ENCODE results near the gene ATMIN. TPM values are rescaled to one million over a fixed set of nuclear protein-coding genes. Genes with fewer than 3 reads are reported as not detected.

Gene ATMIN
- total and polyA plus RNA-seq, 2 experiments from 2014 or later, result 9.8 to 41.7 TPM

DNA sequence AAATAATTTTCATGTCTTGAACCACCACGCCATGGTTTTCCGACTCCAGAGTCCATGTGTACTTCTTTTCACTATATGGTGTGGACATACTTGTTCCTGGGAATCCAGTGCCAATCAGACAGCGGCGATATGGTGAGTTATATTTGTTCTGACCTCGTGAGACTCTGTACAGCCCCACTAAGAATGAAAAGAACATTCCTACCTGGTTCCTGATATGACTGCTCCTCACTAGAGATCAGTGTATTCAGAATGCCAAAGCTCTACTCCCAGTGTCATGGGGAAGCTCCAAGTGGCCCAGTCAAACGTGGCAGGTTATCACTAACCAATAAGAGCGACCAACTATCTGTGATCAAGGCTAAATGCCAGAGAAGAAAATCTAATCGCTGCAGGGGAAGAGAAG is 35.3 kb downstream of the ATMIN start:
- H3K79me2 ChIP-seq (ENCODE audit: insufficient read depth), result no peaks in the 10 kb centered on the region
- H4K20me1 ChIP-seq (ENCODE audit: insufficient read depth), result no peaks in the 10 kb centered on the region
- in situ Hi-C loops (cut with MboI), result no loop called here
- H3K27me3 ChIP-seq (replicated peaks; ENCODE audit: insufficient read depth), result no peaks in the 10 kb centered on the region
- WGBS, 2 experiments (ENCODE audit: low coverage in 1 of 2, low lambda C conversion rate in 2 of 2, missing lambda C conversion rate in 2 of 2), result 70 to 85% methylated on average over 7 to 8 of the region's 8 CpGs
- H2AFZ ChIP-seq, result no peak overlapping the region
- no peak overlapping the region for H3K4me2 ChIP-seq (ENCODE audit: unreplicated experiment)
- H3K9me2 ChIP-seq (ENCODE audit: insufficient read depth), result no peaks in the 10 kb centered on the region
- no peaks in the 10 kb centered on the region for H3K4me1 ChIP-seq (ENCODE audit: insufficient read depth)
- no peaks in the 10 kb centered on the region for H3K9me3 ChIP-seq (ENCODE audit: low read depth)
- H3K27ac ChIP-seq, result no peak overlapping the region
- H3K9ac ChIP-seq, result no peak overlapping the region
- no peak overlapping the region for H3K4me3 ChIP-seq
- DNase-seq, result no peak
- no peaks in the 10 kb centered on the region for H3K36me3 ChIP-seq (ENCODE audit: low read depth)
- H3F3A ChIP-seq (ENCODE audit: insufficient read depth), result no peaks in the 10 kb centered on the region
- no peak for TF ChIP-seq EZH2 (IDR thresholded peaks at IDR 0.05; ENCODE audit: insufficient read depth, poor library complexity, severe bottlenecking)
- TF ChIP-seq EZH2phosphoT487 (IDR thresholded peaks at IDR 0.05; ENCODE audit: insufficient read depth, low read depth), result no peak

DNA sequence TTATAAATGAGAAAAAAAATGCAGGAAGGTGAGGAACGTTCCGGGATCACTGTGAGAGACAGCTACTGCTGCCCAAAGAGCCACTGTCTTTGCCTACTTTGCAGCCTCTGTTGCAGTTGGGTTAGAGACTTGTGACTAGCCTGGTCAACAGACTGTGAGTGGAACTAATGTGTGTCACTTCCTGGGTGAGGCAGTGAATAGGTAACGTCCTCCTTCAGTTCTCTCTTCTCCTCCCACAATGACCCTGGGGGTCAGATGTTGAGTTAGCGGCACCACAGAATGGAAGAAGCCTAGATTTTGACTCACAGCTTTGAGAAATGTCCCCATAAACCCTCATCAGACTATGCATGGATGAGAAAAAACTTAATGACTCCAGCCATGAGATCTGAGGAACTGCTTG is 36.2 kb downstream of the ATMIN start:
- no peak for DNase-seq
- H3K9ac ChIP-seq, result no peak overlapping the region
- H3F3A ChIP-seq (ENCODE audit: insufficient read depth), result peaks cover 7% of the 10 kb centered on the region; the same call in 1 of the 2 replicates
- no peaks in the 10 kb centered on the region for H3K27me3 ChIP-seq (replicated peaks; ENCODE audit: insufficient read depth)
- no peak overlapping the region for H3K4me3 ChIP-seq
- H3K4me2 ChIP-seq (ENCODE audit: unreplicated experiment), result no peak overlapping the region
- H2AFZ ChIP-seq, result no peak overlapping the region
- WGBS, 2 experiments (ENCODE audit: low coverage in 1 of 2, low lambda C conversion rate in 2 of 2, missing lambda C conversion rate in 2 of 2), result 64 to 69% methylated on average over 4 of the region's 4 CpGs
- no peak overlapping the region for H3K27ac ChIP-seq
- no peaks in the 10 kb centered on the region for H4K20me1 ChIP-seq (ENCODE audit: insufficient read depth)
- no peaks in the 10 kb centered on the region for H3K9me2 ChIP-seq (ENCODE audit: insufficient read depth)
- H3K9me3 ChIP-seq (ENCODE audit: low read depth), result no peaks in the 10 kb centered on the region
- no peak for TF ChIP-seq EZH2phosphoT487 (IDR thresholded peaks at IDR 0.05; ENCODE audit: insufficient read depth, low read depth)
- TF ChIP-seq EZH2 (IDR thresholded peaks at IDR 0.05; ENCODE audit: insufficient read depth, poor library complexity, severe bottlenecking), result no peak
- no peaks in the 10 kb centered on the region for H3K36me3 ChIP-seq (ENCODE audit: low read depth)
- in situ Hi-C loops (cut with MboI), result no loop called here
- H3K4me1 ChIP-seq (ENCODE audit: insufficient read depth), result no peaks in the 10 kb centered on the region
- H3K79me2 ChIP-seq (ENCODE audit: insufficient read depth), result no peaks in the 10 kb centered on the region

- H3K36me3 ChIP-seq (ENCODE audit: low read depth), result no peaks in the 10 kb centered on the region
- no peak overlapping the region for H2AFZ ChIP-seq
- no peaks in the 10 kb centered on the region for H3K9me3 ChIP-seq (ENCODE audit: low read depth)
- no peak for DNase-seq
- in situ Hi-C loops (cut with MboI), result no loop called here
- WGBS, 2 experiments (ENCODE audit: low coverage in 1 of 2, low lambda C conversion rate in 2 of 2, missing lambda C conversion rate in 2 of 2), result 63 to 67% methylated on average over 5 of the region's 5 CpGs
- no peaks in the 10 kb centered on the region for H3K9me2 ChIP-seq (ENCODE audit: insufficient read depth)
- H3K4me1 ChIP-seq (ENCODE audit: insufficient read depth), result no peaks in the 10 kb centered on the region
- H3K4me3 ChIP-seq, result no peak overlapping the region
- no peaks in the 10 kb centered on the region for H3K79me2 ChIP-seq (ENCODE audit: insufficient read depth)
- peaks cover 14% of the 10 kb centered on the region for H3F3A ChIP-seq (ENCODE audit: insufficient read depth)
- TF ChIP-seq EZH2 (IDR thresholded peaks at IDR 0.05; ENCODE audit: insufficient read depth, poor library complexity, severe bottlenecking) (no peak), EZH2phosphoT487 (IDR thresholded peaks at IDR 0.05; ENCODE audit: insufficient read depth, low read depth) (no peak)
- H3K27me3 ChIP-seq (replicated peaks; ENCODE audit: insufficient read depth), result no peaks in the 10 kb centered on the region
- H3K9ac ChIP-seq, result no peak overlapping the region
- no peak overlapping the region for H3K4me2 ChIP-seq (ENCODE audit: unreplicated experiment)
- no peak overlapping the region for H3K27ac ChIP-seq
- no peaks in the 10 kb centered on the region for H4K20me1 ChIP-seq (ENCODE audit: insufficient read depth)
Observed at GRCh38 chr16:81073560-81074330, 38.1 kb downstream of the ATMIN start.

- no peaks in the 10 kb centered on the region for H3K27me3 ChIP-seq (replicated peaks; ENCODE audit: insufficient read depth)
- H3K4me2 ChIP-seq (ENCODE audit: unreplicated experiment), result peak overlapping the region; percentile 79
- H3K4me1 ChIP-seq (ENCODE audit: insufficient read depth), result no peaks in the 10 kb centered on the region
- peak overlapping the region; percentile 97 for H2AFZ ChIP-seq
- no peaks in the 10 kb centered on the region for H3K9me3 ChIP-seq (ENCODE audit: low read depth)
- DNase-seq, result peak; percentile 89
- H3K79me2 ChIP-seq (ENCODE audit: insufficient read depth), result no peaks in the 10 kb centered on the region
- no peaks in the 10 kb centered on the region for H3K9me2 ChIP-seq (ENCODE audit: insufficient read depth)
- no peak for TF ChIP-seq EZH2phosphoT487 (IDR thresholded peaks at IDR 0.05; ENCODE audit: insufficient read depth, low read depth)
- TF ChIP-seq EZH2 (IDR thresholded peaks at IDR 0.05; ENCODE audit: insufficient read depth, poor library complexity, severe bottlenecking), result no peak
- H3K27ac ChIP-seq, result peak overlapping the region; percentile 91
- 1 to 4% methylated on average over 16 to 27 of the region's 27 CpGs for WGBS, 2 experiments (ENCODE audit: low coverage in 1 of 2, low lambda C conversion rate in 2 of 2, missing lambda C conversion rate in 2 of 2)
- H3F3A ChIP-seq (ENCODE audit: insufficient read depth), result peaks cover 14% of the 10 kb centered on the region
- in situ Hi-C loops (cut with MboI), result no loop called here
- H4K20me1 ChIP-seq (ENCODE audit: insufficient read depth), result no peaks in the 10 kb centered on the region
- peak overlapping the region; percentile 88 for H3K4me3 ChIP-seq
- no peaks in the 10 kb centered on the region for H3K36me3 ChIP-seq (ENCODE audit: low read depth)
- H3K9ac ChIP-seq, result peak overlapping the region; percentile 92
Observed at GRCh38 chr16:81076566-81077075, 41.0 kb downstream of the ATMIN start.
